Stimulated activated CD4-positive, alpha-beta T cell treated with anti-CD3 and anti-CD28 coated beads, Interleukin-2, amount 100 ng/mL, for 48 hours (primary cell): ENCODE measurements around the gene FAM78A.

Experiments used
- DNase-seq, 2 donors: peaks; one replicate each; pipeline ENCODE4 v3.0.0-alpha.2; 2020

Gene FAM78A

DNA sequence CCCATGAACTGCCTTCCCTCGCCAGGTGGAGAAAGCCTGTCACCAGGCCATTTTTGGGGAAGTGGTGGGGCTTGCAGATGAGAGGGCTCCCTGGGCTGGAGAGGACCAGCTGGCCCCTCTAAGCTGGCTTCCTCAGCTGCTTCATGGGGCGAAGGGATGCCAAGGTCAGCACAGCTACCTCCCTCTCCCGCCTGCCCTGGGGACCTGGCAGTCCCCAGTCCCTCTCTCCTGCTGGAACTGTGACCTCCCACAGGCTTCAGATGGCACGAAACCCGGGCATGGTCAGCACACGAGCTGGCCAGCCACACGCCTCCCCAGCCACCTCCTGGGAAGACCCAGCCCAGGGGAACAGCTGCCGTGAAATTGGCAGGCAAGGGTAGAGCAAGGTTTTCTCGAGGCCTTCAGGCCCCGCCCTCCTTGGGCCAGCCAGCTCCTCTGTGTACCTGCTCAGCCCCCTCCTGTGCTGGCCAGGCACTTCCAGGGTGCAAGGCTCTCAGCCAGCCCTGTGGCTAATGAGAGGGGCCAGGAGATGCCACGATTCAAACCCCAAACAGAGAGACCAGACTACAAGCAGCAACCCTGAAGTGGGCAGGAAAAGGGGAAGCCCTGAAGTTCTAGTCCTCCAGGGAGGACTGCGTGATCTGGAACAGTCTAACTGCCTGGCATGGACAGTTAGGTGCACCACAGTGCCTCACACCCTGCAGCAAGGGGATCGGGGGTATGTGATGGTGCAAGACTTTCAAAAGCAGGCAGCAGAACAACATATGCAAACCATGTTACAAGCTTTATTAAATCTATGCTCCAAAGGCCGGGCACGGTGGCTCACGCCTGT, 26.1 kb upstream of the FAM78A start:
- no peak for DNase-seq

- DNase-seq = no peak
Measured at GRCh38 chr9:131300444-131300843, 24.1 kb upstream of the FAM78A start.

GRCh38 chr9:131299961-131300347, 23.6 kb upstream of the FAM78A start:
- no peak for DNase-seq

DNA sequence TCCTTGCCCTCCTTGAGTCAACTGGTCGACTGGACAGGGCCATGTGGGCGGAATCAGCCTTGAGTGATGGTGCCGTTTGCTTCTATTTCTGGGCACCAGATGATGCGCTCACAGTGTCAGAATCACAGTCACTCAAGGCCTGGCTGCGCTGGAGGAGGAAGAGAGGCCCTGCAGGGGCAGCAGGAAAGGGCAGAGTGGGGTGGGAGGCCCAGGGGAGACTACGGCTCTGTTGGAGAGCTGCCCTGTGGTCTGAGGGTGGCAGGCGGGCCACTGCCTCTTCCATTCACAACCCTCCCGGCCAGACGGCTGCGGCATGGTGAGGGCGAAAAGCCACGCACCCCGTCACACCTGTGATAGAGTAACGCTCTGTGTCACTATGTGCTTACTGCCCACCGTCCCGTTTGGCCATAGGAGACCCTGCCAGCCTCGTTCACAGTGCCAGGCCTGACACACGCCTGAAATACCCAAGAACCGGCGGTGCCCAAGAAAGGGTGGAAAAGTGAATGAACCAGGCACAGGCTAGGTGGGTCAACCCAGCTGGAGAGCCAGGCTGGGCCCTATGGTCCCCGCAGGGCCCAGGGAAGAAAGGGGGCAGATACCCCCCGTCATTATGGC, 23.1 kb upstream of the FAM78A start:
- no peak for DNase-seq

DNA sequence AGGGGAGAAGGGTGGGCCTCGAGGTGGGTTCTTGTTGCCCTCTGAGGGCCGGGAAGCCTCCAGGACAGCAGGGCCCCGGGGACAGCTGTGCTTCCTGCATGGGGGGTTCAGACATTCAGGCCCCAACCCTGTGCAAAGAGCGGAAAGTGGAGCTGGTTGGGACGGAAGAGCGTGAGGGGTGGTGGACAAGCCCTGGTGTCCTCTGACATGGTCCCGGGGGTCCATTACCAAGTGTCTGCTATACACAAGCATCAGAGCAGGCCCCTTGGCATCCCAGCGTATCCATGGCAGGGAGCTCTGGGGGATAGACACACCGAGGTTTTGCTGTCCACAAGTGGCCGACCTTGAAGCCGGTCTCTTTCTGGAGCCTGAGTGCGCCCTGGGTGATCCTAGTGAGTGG, 22.5 kb upstream of the FAM78A start:
- DNase-seq = no peak

DNA sequence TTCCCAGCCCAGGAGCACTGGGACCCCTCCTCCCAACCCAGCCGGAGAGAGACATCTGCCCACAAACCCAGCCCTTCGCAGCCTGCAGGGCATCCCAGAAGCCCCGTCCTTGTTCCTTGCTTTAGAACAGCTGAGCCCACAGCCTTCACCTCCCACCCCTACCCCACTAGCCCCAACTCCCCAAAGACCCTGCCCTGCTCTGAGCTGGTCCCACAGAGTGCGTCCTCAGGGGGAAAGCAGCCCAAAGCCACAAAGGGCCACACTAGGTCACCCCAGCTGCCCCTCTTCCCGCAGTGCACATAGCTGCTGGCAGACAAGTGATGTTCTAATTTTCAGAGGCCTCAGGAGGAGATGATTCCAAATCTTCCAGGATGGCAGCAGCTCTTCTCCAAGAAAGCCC, 22.0 kb upstream of the FAM78A start:
- no peak for DNase-seq

- DNase-seq = no peak
Measured at GRCh38 chr9:131297903-131298302, 21.6 kb upstream of the FAM78A start.

DNA sequence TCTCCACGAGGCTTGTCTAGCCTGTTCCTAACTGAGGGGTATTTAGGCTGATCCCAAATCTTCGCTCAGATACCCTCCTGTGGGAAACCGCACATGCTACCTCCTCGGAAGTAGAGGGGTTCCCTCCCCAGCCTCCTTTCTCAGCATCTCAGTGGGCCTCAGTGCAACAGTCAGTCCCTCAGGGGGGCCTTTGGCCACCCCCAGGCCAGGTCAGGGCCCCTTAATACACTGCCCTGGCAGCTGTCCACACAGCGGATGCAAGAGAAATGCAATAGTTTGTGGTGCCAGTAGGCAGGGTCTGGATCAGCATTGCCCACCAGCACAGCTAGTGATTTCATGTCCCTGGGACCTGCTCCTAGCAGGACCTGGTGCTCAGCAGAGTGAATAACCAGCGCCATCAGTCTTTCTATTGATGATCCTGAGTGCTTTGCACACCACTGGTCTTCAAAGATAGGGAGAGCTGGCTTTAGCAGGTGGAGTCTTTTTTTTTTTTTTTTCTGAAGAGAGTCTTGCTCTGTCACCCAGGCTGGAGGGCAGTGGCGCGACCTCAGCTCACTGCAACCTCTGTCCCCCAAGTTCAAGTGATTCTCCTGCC, 20.7 kb upstream of the FAM78A start:
- no peak for DNase-seq

DNA sequence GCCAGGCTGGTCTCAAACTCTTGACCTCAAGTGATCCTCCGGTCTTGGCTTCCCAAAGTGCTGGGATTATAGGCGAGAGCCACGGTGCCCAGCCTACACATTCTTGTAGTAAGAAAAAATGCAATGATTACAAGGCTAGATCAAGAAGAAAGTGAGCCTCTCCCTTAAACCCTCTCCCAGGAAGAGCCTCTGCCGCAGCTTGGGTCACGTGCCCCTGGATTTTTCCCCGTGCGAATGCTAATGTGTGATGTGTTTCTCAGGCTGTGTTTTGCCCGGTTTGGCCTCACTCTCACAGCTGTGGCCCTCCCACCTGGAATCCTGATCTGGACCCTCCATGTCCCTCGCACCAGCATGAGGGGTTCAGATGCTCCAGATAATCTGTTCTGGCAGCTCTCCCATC, 20.1 kb upstream of the FAM78A start:
- DNase-seq = no peak

DNA sequence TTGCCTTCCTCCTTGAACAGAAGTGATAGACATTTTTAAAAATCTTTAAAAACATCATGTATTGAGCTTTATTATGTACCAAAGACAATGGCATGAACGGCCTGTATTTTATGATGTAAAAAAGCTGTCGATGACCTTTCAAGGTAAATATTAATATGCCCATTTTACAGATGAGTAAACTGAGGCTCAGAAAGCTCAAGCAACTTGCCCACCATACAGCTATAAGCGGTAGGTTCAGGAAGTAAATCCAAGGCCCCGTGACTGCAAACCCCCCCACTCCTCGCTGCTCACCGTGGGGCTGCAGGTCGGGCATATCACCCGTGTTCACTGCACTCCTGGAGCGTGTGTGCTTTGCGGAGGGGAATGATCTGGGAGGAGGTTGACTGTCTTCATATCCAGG, 16.6 kb upstream of the FAM78A start:
- no peak for DNase-seq

GRCh38 chr9:131291795-131292315, 15.5 kb upstream of the FAM78A start:
- no peak for DNase-seq

- no peak for DNase-seq
Measured at GRCh38 chr9:131290767-131291370, 14.6 kb upstream of the FAM78A start.

DNA sequence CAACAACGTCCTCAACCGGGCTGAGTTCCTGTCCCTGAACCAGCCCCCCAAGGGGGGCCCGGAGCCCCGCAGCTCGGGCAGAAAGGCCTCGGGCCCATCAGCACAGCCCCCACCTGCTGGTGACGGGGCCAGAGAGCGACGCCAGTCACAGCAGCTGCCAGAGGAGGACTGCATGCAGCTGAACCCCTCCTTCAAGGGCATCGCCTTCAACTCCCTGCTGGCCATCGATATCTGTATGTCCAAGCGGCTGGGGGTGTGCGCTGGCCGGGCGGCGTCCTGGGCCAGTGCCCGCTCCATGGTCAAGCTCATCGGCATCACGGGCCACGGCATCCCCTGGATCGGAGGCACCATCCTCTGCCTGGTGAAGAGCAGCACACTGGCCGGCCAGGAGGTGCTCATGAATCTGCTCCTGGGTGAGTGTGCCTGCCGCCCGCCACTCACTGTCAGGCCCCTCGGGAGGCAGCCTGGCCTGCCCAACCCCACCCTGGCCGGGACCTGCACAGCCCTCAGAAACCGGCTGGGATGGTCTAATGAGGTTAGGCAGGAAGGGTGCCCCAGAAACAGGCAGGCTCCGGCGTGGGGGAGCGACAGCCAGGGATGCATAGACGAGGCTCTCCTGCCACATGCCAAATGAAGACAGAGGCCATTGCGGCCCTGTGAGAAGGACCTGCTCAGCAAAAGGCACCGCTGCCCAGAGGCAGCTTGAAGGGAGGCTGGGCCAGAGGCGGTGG, 13.9 kb upstream of the FAM78A start:
- no peak for DNase-seq

GRCh38 chr9:131289301-131290035, 13.2 kb upstream of the FAM78A start, which contains the start of gene PLPP7:
Gene PLPP7 (plus strand): TSS chr9:131289723. CDS start chr9:131289998, 275 bp downstream.
- no peak for DNase-seq

GRCh38 chr9:131288217-131288616, 11.9 kb upstream of the FAM78A start:
- DNase-seq = no peak

DNA sequence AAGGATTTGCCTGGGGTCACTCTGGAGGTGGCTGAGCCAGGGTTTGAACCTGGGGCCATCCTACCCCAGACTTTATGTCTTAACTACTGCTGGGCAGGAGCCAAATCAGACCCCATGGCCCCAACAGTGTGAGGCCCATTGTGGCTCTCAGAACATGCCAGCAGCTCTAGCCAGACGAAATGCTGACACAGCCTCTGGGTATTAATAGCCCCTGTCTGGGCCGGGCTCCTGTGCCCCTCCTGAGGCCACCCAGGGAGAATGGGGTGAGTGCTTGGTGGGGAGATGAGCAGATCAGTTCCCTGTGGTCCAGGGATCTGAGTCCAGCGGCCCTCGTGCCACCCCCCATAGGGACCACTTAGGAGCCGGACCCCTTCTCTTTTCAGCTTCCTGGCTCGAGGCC, 11.0 kb upstream of the FAM78A start:
- DNase-seq = no peak

- no peak for DNase-seq
Measured at GRCh38 chr9:131284856-131285255, 8.5 kb upstream of the FAM78A start.

GRCh38 chr9:131282688-131283422, 6.5 kb upstream of the FAM78A start:
- DNase-seq = no peak

- DNase-seq = no peak
Measured at GRCh38 chr9:131282175-131282574, 5.9 kb upstream of the FAM78A start.

GRCh38 chr9:131281119-131281965, 5.0 kb upstream of the FAM78A start:
- DNase-seq = no peak
